Stromal cell of bone marrow (primary cell): Measurements from ENCODE around the gene STK36.

Source experiments
- DNase-seq: peaks from one replicate; pipeline ENCODE4 v3.0.0-alpha.2; 2012; ENCODE audit warnings: low read depth

The STK36 gene, protein sequence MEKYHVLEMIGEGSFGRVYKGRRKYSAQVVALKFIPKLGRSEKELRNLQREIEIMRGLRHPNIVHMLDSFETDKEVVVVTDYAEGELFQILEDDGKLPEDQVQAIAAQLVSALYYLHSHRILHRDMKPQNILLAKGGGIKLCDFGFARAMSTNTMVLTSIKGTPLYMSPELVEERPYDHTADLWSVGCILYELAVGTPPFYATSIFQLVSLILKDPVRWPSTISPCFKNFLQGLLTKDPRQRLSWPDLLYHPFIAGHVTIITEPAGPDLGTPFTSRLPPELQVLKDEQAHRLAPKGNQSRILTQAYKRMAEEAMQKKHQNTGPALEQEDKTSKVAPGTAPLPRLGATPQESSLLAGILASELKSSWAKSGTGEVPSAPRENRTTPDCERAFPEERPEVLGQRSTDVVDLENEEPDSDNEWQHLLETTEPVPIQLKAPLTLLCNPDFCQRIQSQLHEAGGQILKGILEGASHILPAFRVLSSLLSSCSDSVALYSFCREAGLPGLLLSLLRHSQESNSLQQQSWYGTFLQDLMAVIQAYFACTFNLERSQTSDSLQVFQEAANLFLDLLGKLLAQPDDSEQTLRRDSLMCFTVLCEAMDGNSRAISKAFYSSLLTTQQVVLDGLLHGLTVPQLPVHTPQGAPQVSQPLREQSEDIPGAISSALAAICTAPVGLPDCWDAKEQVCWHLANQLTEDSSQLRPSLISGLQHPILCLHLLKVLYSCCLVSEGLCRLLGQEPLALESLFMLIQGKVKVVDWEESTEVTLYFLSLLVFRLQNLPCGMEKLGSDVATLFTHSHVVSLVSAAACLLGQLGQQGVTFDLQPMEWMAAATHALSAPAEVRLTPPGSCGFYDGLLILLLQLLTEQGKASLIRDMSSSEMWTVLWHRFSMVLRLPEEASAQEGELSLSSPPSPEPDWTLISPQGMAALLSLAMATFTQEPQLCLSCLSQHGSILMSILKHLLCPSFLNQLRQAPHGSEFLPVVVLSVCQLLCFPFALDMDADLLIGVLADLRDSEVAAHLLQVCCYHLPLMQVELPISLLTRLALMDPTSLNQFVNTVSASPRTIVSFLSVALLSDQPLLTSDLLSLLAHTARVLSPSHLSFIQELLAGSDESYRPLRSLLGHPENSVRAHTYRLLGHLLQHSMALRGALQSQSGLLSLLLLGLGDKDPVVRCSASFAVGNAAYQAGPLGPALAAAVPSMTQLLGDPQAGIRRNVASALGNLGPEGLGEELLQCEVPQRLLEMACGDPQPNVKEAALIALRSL (N-terminal part only)

GRCh38 chr2:218671654-218672566 lies at the start of gene STK36, which contains the start of gene RNF25:
STK36 (plus strand) TSS chr2:218672086; CDS start chr2:218672830, 744 bp downstream.
RNF25 (minus strand) TSS chr2:218672002; CDS start chr2:218671970, 32 bp downstream.
- DNase-seq: peak; percentile 85

GRCh38 chr2:218622606-218623365 lies 49.1 kb upstream of the STK36 start:
- DNase-seq: no peak

DNA sequence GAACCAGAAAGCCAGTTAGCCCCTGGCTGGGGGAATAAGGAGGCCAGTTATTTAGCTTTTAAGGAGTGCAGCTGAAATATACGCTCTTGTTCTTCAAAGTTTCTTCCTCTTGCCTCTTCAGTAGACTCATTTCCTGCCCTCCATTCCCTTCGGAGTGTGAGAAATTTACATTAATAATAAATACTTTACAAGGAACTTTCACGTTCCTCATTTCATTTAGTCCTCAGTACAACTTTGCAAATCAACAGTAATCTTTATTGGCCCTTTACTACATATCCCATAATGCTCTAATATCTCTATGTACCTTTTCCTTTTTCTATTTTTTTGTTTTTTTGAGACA lies 48.5 kb upstream of the STK36 start:
- DNase-seq: no peak

- no peak for DNase-seq
Measured at GRCh38 chr2:218626369-218626768, 45.5 kb upstream of the STK36 start.

DNA sequence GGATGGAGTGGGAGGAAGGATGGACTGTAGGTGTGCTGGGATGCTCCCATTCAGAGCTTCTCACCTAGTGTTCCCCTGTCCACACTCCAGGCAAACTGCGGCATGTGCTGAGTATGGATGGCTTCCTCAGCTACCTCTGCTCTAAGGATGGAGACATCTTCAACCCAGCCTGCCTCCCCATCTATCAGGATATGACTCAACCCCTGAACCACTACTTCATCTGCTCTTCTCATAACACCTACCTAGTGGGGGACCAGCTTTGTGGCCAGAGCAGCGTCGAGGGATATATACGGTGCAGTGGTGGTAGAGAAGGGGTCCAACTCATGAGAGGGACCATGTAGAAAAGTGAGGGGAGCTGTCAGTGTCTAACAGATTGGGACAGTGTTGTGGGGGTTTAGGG lies 43.9 kb upstream of the STK36 start:
- no peak for DNase-seq

DNA sequence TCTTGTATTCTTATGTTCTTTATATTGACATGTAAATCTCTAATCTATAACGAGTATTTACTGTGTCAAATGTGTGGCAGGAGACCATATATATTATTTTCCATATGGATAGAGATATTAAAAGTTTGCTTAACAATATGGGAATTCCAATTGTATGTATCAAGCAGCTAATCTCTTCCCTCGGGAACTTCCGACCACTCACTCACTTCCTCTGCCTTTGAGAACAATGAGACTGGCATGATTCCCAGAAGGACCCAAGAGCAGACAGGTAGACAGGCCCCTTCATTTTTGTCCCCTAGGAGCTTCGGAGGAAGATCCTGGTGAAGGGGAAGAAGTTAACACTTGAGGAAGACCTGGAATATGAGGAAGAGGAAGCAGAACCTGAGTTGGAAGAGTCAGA lies 40.0 kb upstream of the STK36 start:
- no peak for DNase-seq

DNA sequence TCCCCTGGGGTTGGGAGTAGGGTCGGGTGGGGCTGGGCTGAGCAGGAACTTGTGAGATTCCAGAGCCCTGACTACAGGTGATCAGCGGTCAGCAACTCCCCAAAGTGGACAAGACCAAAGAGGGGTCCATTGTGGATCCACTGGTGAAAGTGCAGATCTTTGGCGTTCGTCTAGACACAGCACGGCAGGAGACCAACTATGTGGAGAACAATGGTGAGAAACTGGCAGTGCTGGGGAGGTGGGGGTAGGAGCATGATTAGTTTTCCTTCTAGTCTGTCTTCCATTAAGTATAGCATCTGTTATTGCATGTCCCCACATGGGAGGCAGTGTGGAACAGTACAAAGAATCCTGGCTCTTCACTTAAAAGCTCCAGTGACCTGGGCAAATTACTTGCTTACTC lies 36.2 kb upstream of the STK36 start:
- DNase-seq: no peak

DNA sequence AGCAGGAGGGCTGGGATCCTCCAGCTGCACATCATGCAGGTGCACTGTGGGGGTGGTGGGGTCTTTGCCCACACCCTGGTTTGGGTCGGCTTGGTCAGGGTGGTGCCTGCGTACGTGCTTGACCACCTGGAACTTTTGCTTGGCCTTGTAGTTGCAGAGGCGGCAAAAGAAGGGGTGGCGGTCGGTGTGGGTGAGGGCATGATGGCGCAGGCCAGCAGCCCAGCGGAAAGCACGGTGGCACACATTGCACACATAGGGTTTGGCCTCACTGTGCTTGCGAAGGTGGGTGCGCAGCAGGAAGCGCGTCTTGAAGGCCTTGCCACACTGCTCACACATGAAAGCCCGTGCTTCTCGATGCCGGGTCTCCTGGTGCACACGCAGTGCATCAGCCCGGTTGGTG lies 33.5 kb upstream of the STK36 start:
- DNase-seq: no peak

- no peak for DNase-seq
Measured at GRCh38 chr2:218642121-218642656, 29.7 kb upstream of the STK36 start.

DNA sequence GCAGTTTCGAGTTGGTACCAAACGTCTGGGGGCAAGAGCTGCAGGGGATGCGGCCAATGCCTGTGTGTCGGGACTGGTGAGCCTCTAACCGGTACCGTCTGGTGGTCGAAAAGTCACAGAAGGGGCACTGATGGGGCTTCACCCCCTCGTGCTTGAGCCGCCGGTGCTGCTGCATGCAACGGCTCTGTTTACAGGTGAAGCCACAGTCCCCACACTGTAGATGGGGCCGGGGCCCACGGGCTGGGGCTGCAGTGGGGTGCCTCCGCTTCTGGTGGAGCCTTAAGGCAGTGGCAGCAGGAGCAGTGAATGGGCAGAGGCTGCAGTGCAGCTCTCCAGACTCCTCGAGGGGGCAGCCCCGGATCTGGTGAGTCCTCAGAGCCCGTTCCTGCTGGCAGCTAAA lies 29.1 kb upstream of the STK36 start:
- DNase-seq: no peak

DNA sequence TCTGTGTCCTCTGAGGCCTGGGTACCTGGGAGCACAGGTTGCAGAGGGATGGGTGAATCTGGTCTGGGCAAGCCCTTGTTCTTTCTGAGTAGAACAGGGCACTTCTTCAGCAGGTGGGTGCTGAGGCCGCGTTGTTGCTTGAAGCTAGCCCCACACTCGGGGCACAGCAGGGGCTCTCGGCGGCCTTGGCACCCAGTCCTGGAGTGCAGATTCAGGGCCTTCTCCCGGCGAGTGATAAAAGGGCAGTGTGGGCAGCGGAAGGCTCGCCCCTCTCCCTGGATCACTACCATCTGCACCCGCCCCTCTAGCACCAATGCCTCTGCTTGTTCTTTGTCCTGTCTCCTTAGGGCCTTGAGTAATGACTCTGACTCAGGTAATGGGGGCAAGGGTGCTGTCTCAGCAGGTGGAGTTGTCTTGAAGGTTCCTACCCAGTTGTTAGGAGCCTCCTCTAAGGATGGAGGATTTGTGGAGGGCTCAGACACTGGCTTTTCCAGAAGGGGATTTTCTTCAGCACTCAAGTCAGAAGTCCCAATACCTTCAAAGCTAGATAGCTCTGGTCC lies 28.1 kb upstream of the STK36 start:
- no peak for DNase-seq

DNA sequence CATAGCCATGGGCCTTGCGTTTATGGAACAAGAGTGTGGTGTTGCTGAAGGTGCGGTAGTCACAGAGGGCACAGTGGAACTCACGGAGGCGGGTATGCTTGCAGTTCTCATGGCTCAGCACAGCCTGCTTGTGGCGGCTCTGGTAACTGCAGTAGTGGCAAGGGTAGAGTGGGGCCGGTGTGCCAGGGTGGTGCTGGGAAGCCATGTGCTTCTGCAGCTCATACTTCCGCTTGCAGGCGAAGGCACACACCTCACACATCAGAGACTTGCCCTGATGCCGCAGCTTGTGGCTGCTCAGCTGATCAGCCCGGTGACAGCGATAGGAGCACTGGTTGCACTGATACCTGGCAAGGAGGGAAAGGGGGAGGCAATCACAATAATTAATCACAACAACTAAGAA lies 27.2 kb upstream of the STK36 start:
- no peak for DNase-seq

DNA sequence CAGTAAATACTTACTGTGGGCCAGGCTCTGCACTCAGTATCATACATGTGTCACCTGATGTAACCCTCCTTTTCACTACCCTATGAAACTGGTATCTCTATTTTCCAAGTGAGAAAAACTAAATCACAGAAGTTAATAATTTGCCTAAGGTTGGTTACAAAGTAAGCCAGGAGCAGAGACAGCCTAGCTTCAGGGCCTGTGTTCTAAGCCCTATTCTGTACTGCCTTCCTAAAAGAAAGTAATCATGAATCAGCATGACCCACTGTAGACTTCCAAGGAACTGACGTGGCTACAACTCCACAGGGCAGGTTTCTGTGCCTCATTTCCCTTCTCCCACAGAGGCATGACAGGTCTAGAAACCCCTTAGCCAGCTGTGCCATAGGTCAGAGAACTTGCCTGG lies 26.8 kb upstream of the STK36 start:
- DNase-seq: peak; percentile 32

- peak; percentile 38 for DNase-seq
Measured at GRCh38 chr2:218648088-218648786, 23.6 kb upstream of the STK36 start.

DNA sequence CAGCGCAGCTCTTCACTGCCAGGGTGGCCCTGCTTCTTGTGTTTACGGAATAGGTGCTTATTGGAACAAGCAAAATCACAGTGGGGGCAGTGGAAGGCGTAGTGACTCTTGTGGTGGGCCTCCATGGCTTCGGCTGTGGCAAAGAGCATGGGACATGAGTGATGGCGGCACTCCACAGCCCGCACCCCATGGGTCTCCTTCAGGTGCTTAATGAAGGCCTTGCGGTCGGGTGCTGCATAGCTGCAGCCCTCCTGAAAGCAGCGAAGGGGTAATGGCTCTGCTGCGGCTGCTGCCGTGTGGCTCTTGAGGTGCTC lies 23.1 kb upstream of the STK36 start:
- no peak for DNase-seq

DNA sequence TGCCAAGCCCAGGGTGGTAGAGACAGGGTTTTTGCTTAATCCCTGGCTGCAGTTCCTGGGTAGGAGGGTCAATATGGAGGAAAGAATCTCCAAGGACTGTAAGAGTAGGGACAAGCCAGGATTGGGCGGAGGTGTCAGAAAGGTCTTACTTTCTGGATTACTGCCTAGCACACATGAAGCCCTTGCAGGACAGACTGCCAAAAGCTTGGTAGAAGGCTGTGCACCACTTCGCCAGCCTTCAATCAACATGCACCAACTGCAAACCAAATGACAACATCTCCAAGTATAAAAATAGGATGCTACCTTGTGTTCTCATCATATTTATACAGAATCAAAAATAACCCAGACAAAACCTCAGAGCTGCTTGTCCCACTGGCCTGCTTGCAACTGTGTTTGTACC lies 16.1 kb upstream of the STK36 start:
- no peak for DNase-seq

DNA sequence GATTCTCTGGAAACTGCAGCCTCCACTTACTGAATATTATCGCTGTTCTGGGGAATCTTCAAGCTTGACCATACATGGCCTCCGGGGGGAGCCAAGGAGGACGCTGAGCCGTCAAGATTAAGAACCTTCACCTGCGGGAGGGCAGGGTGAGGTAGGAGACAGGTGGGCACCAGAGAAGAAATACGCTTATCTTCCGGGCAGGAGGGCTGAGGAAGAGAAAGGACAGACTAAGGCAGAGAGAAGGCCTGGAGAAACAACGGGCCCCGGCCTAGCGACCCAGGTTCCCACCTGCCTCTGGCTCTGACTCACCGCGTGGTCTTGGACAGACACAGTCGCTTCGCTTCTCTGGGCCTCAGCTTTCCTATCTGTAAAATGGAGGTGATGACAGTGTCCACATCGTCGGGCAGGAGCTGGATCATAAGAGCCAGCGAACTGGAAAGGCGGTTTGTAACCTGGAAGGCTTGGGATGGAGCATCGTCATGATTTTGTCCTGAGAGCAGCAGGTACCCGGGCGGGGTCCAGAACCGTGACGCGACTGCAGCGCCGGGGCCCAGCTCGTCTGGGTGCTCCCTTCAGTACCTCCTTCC lies 13.1 kb upstream of the STK36 start:
- no peak for DNase-seq

- peak; percentile 77 for DNase-seq
Measured at GRCh38 chr2:218659258-218659987, 12.5 kb upstream of the STK36 start, which contains the start of the genes BCS1L and ZNF142. BCS1L (plus strand) TSS chr2:218659683; CDS start chr2:218660988, 1,305 bp downstream. ZNF142 (minus strand) TSS chr2:218659623; CDS start chr2:218656429, 3,194 bp downstream.
